ENCODE measurements around the gene MRTFB.

GRCh38 chr16:14146445-14146844 is 75.3 kb downstream of the MRTFB start:
- TF ChIP-seq ZFP1 (CRISPR knock-in tag; IDR thresholded peaks at IDR 0.05), result no peak
- no peak for TF ChIP-seq ZNF749 (CRISPR knock-in tag; IDR thresholded peaks at IDR 0.05; ENCODE audit: borderline replicate concordance)
- TF ChIP-seq ZNF274 (CRISPR knock-in tag; IDR thresholded peaks at IDR 0.05), result no peak
- TF ChIP-seq TBL1XR1 (IDR thresholded peaks at IDR 0.05; ENCODE audit: borderline replicate concordance, low read length, partially characterized antibody), result no peak
- no peak for TF ChIP-seq NR0B2 (CRISPR knock-in tag; IDR thresholded peaks at IDR 0.05)
- TF ChIP-seq ZSCAN25 (CRISPR knock-in tag; IDR thresholded peaks at IDR 0.05), result no peak
- no peak for TF ChIP-seq TMF1 (CRISPR knock-in tag; IDR thresholded peaks at IDR 0.05; ENCODE audit: low read depth)
- TF ChIP-seq NAIF1 (CRISPR knock-in tag; IDR thresholded peaks at IDR 0.05; ENCODE audit: borderline replicate concordance), result no peak
- no peak for TF ChIP-seq MAZ (IDR thresholded peaks at IDR 0.05; ENCODE audit: borderline replicate concordance, low read depth, low read length)
- TF ChIP-seq MAZ (CRISPR knock-in tag; IDR thresholded peaks at IDR 0.05; ENCODE audit: low read depth), result no peak
- TF ChIP-seq MXI1 (IDR thresholded peaks at IDR 0.05; ENCODE audit: borderline replicate concordance, low read depth, low read length), result no peak

All from HepG2 (cell line).